Endodermal cell (in vitro differentiated cells): Measurements from ENCODE around the gene CDH9. TPM values are rescaled to one million over a fixed set of nuclear protein-coding genes. Genes with fewer than 3 reads are reported as not detected.

Experiments used
- DNase-seq: peaks from one replicate; pipeline ENCODE4 v3.0.0-alpha.2; 2017
- H3K27ac ChIP-seq: 2 replicates; pipeline ENCODE4 v1.5.1; 2013; ENCODE audit warnings: mild to moderate bottlenecking, low read depth, low read length, moderate library complexity
- H3K27me3 ChIP-seq: 2 replicates; pipeline ENCODE4 v1.6.1; 2013; ENCODE audit warnings: mild to moderate bottlenecking, low read length, moderate library complexity; ENCODE audit not compliant: insufficient read depth, control insufficient read depth, poor library complexity, severe bottlenecking
- H3K36me3 ChIP-seq: 2 replicates; pipeline ENCODE4 v1.7.0; 2013; ENCODE audit warnings: mild to moderate bottlenecking, low read length, moderate library complexity; ENCODE audit not compliant: control insufficient read depth, insufficient read depth
- H3K4me1 ChIP-seq: one replicate; pipeline ENCODE4 v1.7.0; 2013; ENCODE audit warnings: low read length; ENCODE audit not compliant: control insufficient read depth, insufficient read depth
- H3K4me3 ChIP-seq: 2 replicates; pipeline ENCODE4 v1.5.1; 2013; ENCODE audit warnings: mild to moderate bottlenecking, low read length, moderate library complexity
- H3K9ac ChIP-seq: 2 replicates; pipeline ENCODE4 v1.6.1; 2013; ENCODE audit warnings: mild to moderate bottlenecking, low read length, moderate library complexity; ENCODE audit not compliant: poor library complexity, severe bottlenecking; ENCODE audit errors: extremely low read depth
- H3K9me3 ChIP-seq: 2 replicates; pipeline ENCODE4 v1.6.1; 2013; ENCODE audit warnings: mild to moderate bottlenecking, low read length, moderate library complexity; ENCODE audit not compliant: control insufficient read depth
- H3K27ac Mint-ChIP-seq: 2 replicates; pipeline ENCODE4 v1.8.0; 2020; ENCODE audit warnings: mixed read lengths
- H3K27me3 Mint-ChIP-seq: 2 replicates; pipeline ENCODE4 v1.8.0; 2021; ENCODE audit warnings: mild to moderate bottlenecking, mixed read lengths; ENCODE audit not compliant: insufficient read depth
- H3K36me3 Mint-ChIP-seq: 2 replicates; pipeline ENCODE4 v1.8.0; 2020; ENCODE audit warnings: low read depth, mixed read lengths
- H3K4me1 Mint-ChIP-seq: 2 replicates; pipeline ENCODE4 v1.8.0; 2020; ENCODE audit warnings: mixed read lengths
- H3K4me3 Mint-ChIP-seq: 2 replicates; pipeline ENCODE4 v1.8.0; 2020; ENCODE audit warnings: mild to moderate bottlenecking, moderate library complexity, mixed read lengths
- H3K9me3 Mint-ChIP-seq: 2 replicates; pipeline ENCODE4 v1.8.0; 2020; ENCODE audit warnings: mild to moderate bottlenecking, mixed read lengths
- WGBS, 2 experiments: methylation state at CpG; one replicate each; pipeline versions ENCODE4 v1.1.5 to v1.1.7; 2013; ENCODE audit warnings: missing lambda C conversion rate in 2 of 2, mixed read lengths in 1 of 2; ENCODE audit not compliant: insufficient coverage in 1 of 2, insufficient read length in 1 of 2; 5-methylcytosine and 5-hydroxymethylcytosine counted together
- total RNA-seq, 2 donors: library from RNA; stranded (reverse); fragmentation: NEBNext Ultra II Directional in 1 of 2; extraction: Animal tissue kit (Norgen Biotek cat#: 25700) in 1 of 2; gene quantifications; 2 replicates in 1 of 2; 3 replicates in 1 of 2; pipeline ENCODE4 v1.2.1, GENCODE V29; 2021
- TF ChIP-seq, protein P1 (sequence below): fragments of 200-600 bp; sonication (generic); conservative IDR thresholded peaks from 2 replicates; pipeline ENCODE4 v1.5.0; 2021; ENCODE audit warnings: antibody characterized with exemption, mild to moderate bottlenecking

The CDH9 gene
- total RNA-seq, 2 donors from 2014 or later = not detected

- Histone ChIP-seq H3K36me3 (no peaks in the 10 kb centered on the region), H3K9me3 (no peaks in the 10 kb centered on the region), H3K9ac (no peak overlapping the region), H3K4me1 (no peaks in the 10 kb centered on the region), H3K4me3 (no peak overlapping the region), H3K27ac (no peak overlapping the region), H3K27me3 (no peaks in the 10 kb centered on the region)
- H3K27ac Mint-ChIP-seq = no peak overlapping the region
- DNase-seq = no peak
- H3K9me3 Mint-ChIP-seq = no peaks in the 10 kb centered on the region
- 85 to 100% methylated on average over 1 to 4 of the region's 5 CpGs for WGBS, 2 experiments
- H3K27me3 Mint-ChIP-seq = no peaks in the 10 kb centered on the region
- TF ChIP-seq, protein P1, sequence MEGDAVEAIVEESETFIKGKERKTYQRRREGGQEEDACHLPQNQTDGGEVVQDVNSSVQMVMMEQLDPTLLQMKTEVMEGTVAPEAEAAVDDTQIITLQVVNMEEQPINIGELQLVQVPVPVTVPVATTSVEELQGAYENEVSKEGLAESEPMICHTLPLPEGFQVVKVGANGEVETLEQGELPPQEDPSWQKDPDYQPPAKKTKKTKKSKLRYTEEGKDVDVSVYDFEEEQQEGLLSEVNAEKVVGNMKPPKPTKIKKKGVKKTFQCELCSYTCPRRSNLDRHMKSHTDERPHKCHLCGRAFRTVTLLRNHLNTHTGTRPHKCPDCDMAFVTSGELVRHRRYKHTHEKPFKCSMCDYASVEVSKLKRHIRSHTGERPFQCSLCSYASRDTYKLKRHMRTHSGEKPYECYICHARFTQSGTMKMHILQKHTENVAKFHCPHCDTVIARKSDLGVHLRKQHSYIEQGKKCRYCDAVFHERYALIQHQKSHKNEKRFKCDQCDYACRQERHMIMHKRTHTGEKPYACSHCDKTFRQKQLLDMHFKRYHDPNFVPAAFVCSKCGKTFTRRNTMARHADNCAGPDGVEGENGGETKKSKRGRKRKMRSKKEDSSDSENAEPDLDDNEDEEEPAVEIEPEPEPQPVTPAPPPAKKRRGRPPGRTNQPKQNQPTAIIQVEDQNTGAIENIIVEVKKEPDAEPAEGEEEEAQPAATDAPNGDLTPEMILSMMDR = no peak
- no peaks in the 10 kb centered on the region for H3K4me1 Mint-ChIP-seq
- no peaks in the 10 kb centered on the region for H3K36me3 Mint-ChIP-seq
- H3K4me3 Mint-ChIP-seq = no peak overlapping the region
Measured at GRCh38 chr5:26883375-26883774, 155.0 kb downstream of the CDH9 start.

DNA sequence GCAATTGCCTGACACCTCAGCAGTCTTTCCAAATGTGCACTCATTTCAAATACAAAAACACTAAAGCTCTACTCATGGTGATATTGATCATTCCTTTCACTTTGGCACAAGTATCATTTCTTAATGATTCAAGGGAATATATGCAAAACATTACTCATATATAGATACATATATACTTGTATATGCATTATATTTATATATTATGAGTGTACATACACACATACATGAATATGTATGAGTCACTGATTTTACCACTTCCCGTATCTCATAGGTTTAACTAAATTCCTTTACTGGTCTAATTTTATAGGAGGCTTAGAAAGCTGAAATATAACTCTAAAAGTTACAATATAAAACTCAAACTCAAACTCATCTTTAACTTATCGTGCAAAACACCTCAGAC, 156.5 kb downstream of the CDH9 start:
- H3K9me3 Mint-ChIP-seq = no peaks in the 10 kb centered on the region
- no peak overlapping the region for H3K27ac Mint-ChIP-seq
- WGBS, 2 experiments = 86% methylated on average over 1 of the region's 2 CpGs; no CpG with 5 or more reads in 1 of the 2 experiments

GRCh38 chr5:26877154-26877553, 161.2 kb downstream of the CDH9 start:
- 92 to 95% methylated on average over 4 of the region's 4 CpGs for WGBS, 2 experiments
- no peaks in the 10 kb centered on the region for H3K9me3 ChIP-seq

More for the DNA sequence above, 156.5 kb downstream of the CDH9 start:
- TF ChIP-seq, protein P1 = no peak
- Mint-ChIP-seq H3K4me1 (no peaks in the 10 kb centered on the region), H3K27me3 (no peaks in the 10 kb centered on the region), H3K36me3 (no peaks in the 10 kb centered on the region), H3K4me3 (no peak overlapping the region)
- no peak for DNase-seq
- Histone ChIP-seq H3K4me3 (no peak overlapping the region), H3K36me3 (no peaks in the 10 kb centered on the region), H3K9ac (no peak overlapping the region), H3K27me3 (no peaks in the 10 kb centered on the region), H3K4me1 (no peaks in the 10 kb centered on the region), H3K27ac (no peak overlapping the region), H3K9me3 (no peaks in the 10 kb centered on the region)

More at GRCh38 chr5:26877154-26877553, 161.2 kb downstream of the CDH9 start:
- no peak overlapping the region for H3K27ac Mint-ChIP-seq
- H3K9me3 Mint-ChIP-seq = no peaks in the 10 kb centered on the region
- H3K4me1 ChIP-seq = no peaks in the 10 kb centered on the region
- no peaks in the 10 kb centered on the region for H3K36me3 ChIP-seq
- H3K27me3 Mint-ChIP-seq = no peaks in the 10 kb centered on the region
- no peak overlapping the region for H3K4me3 ChIP-seq
- no peak for DNase-seq
- H3K4me1 Mint-ChIP-seq = peaks cover 2% of the 10 kb centered on the region
- H3K4me3 Mint-ChIP-seq = no peak overlapping the region
- no peaks in the 10 kb centered on the region for H3K36me3 Mint-ChIP-seq
- TF ChIP-seq, protein P1 = no peak
- no peak overlapping the region for H3K9ac ChIP-seq
- H3K27me3 ChIP-seq = no peaks in the 10 kb centered on the region
- no peak overlapping the region for H3K27ac ChIP-seq
